Breast epithelium (tissue), 4 donors: ENCODE results near the gene KAT6B. TPM values are rescaled to one million over a fixed set of nuclear protein-coding genes. Genes with fewer than 3 reads are reported as not detected.

Experiments
- DNase-seq, 2 donors: peaks; one replicate each; pipeline ENCODE4 v3.0.0-alpha.2; 2019; ENCODE audit warnings: low spot score in 2 of 2
- H3K27ac ChIP-seq, 2 donors: fragments of 200-600 bp; sonication (generic) in 1 of 2; one replicate each; pipeline ENCODE4 v1.5.1; 2016 to 2019; ENCODE audit warnings: mild to moderate bottlenecking in 1 of 2
- H3K27me3 ChIP-seq, 2 donors: fragments of 200-600 bp; sonication (generic) in 1 of 2; one replicate each; pipeline versions ENCODE4 v1.5.1 to v1.6.0; 2017 to 2019; ENCODE audit warnings: control low read depth in 1 of 2, mild to moderate bottlenecking in 1 of 2
- H3K36me3 ChIP-seq: fragments of 200-600 bp; one replicate; pipeline ENCODE4 v1.5.1; 2019
- H3K4me1 ChIP-seq, 2 donors: fragments of 200-600 bp; sonication (generic); one replicate each; pipeline ENCODE4 v1.5.1; 2016 to 2019; ENCODE audit warnings: control low read depth in 1 of 2
- H3K4me3 ChIP-seq, 3 donors: fragments of 200-600 bp; sonication (generic); 1 replicate in 2 of 3; 2 replicates in 1 of 3; pipeline ENCODE4 v1.5.1; 2016 to 2019; ENCODE audit warnings: mild to moderate bottlenecking in 3 of 3, moderate library complexity in 2 of 3
- H3K9me3 ChIP-seq, 2 donors: fragments of 200-600 bp; sonication (generic) in 1 of 2; one replicate each; pipeline ENCODE4 v1.5.1; 2016 to 2019; ENCODE audit warnings: control low read depth in 1 of 2
- POLR2A ChIP-seq: fragments of 450-650 bp; IDR thresholded peaks from one replicate; pipeline ENCODE4 v1.6.1; 2016; ENCODE audit warnings: antibody characterized with exemption, mild to moderate bottlenecking, moderate library complexity
- POLR2AphosphoS5 ChIP-seq, 3 donors: sonication (generic); formaldehyde crosslinking; IDR thresholded peaks; one replicate each; pipeline ENCODE4 v1.6.1; 2017; ENCODE audit warnings: antibody characterized with exemption in 3 of 3
- intact Hi-C: fragments of 100-400 bp; cut with DNase I; formaldehyde crosslinking; loops from one replicate; pipeline ENCODE4 v1.15.1; 2023; ENCODE audit warnings: low total_unique reads
- total RNA-seq, 3 donors: library from RNA; depleted of rRNA; stranded (reverse); fragments of >200 nt; gene quantifications; one replicate each; pipeline ENCODE4 v1.1.0, GENCODE V29; 2016
- TF ChIP-seq, protein P1 (sequence below), 3 donors: fragments of 450-650 bp; IDR thresholded peaks; one replicate each; pipeline ENCODE4 v1.5.1; 2016 to 2017; ENCODE audit warnings: antibody characterized with exemption in 3 of 3, mild to moderate bottlenecking in 3 of 3, moderate library complexity in 3 of 3

Gene KAT6B
- total RNA-seq, 3 donors from 2014 or later = 46.2 to 90.3 (median 55.7) TPM

DNA sequence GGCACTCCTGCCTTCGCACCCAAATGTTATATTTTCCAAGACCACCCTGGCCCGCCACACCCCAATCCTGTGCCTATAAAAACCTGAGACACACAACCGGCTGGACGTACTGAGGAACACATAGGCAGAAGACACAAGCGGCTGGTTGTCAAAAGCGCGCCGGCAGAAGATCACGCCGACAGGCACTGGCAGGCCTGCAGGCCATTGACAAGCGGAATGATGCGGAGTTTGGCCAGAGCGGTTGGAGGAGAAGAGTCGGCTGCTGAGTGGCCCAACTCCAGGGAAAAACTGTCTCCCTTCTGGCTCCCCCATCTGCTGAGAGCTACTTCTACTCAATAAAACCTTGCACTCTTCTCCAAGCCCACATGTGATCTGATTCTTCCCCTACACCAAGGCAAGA is 245.4 kb downstream of the KAT6B start:
- TF ChIP-seq POLR2A (no peak), POLR2AphosphoS5 (IDR thresholded peaks at IDR 0.05) (no peak)
- TF ChIP-seq, protein P1, sequence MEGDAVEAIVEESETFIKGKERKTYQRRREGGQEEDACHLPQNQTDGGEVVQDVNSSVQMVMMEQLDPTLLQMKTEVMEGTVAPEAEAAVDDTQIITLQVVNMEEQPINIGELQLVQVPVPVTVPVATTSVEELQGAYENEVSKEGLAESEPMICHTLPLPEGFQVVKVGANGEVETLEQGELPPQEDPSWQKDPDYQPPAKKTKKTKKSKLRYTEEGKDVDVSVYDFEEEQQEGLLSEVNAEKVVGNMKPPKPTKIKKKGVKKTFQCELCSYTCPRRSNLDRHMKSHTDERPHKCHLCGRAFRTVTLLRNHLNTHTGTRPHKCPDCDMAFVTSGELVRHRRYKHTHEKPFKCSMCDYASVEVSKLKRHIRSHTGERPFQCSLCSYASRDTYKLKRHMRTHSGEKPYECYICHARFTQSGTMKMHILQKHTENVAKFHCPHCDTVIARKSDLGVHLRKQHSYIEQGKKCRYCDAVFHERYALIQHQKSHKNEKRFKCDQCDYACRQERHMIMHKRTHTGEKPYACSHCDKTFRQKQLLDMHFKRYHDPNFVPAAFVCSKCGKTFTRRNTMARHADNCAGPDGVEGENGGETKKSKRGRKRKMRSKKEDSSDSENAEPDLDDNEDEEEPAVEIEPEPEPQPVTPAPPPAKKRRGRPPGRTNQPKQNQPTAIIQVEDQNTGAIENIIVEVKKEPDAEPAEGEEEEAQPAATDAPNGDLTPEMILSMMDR (IDR thresholded peaks at IDR 0.05) = no peak
- Histone ChIP-seq H3K27ac (no peak overlapping the region), H3K4me3 (no peak overlapping the region), H3K9me3 (no peaks in the 10 kb centered on the region), H3K36me3 (no peaks in the 10 kb centered on the region), H3K4me1 (no peaks in the 10 kb centered on the region), H3K27me3 (no peaks in the 10 kb centered on the region)
- DNase-seq = no peak
- intact Hi-C loops = no loop called here

DNA sequence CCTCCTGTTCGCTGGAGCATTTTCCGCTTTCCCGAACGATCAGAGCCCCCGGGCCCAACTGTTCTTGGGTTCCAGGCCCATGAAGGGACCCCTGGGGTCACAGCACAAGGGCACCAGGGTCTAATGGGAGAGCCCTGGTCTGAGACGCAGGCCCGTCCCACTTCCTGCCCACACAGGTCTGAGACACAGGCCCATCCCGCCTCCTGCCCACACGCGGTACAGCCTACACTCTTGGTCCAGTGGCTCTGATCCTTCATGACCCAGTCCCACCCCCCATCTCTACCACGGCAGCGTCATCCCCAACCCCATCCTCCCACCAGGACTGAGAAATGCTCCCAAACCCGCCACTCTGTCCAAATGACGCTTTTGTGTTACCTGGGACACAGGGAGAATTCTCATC is 246.3 kb downstream of the KAT6B start:
- intact Hi-C loops = no loop called here
- Histone ChIP-seq H3K4me1 (no peaks in the 10 kb centered on the region), H3K36me3 (no peaks in the 10 kb centered on the region), H3K9me3 (no peaks in the 10 kb centered on the region), H3K27me3 (no peaks in the 10 kb centered on the region), H3K4me3 (no peak overlapping the region), H3K27ac (no peak overlapping the region)
- no peak for DNase-seq
- no peak for TF ChIP-seq POLR2A
- no peak for TF ChIP-seq POLR2AphosphoS5 (IDR thresholded peaks at IDR 0.05)
- TF ChIP-seq, protein P1 (IDR thresholded peaks at IDR 0.05) = no peak

DNA sequence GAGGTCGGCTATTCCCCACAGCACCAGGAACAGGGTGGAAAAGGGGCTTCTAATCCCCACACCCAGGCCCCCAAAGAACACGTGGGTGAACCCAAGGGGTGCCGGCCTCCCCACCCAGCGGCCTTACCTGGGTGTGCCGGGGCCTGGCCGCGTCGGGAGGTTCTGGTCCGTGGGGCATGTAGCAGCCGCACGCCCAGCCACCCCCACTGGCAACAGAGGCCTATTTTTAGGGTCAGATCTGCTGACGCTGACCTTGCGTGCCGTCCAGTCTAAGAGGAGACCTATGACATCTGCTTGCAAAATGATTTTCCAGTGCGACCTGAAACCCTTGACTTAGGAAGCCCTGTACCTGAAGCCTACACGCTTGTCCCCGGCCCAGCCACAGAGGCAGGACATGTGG is 247.0 kb downstream of the KAT6B start:
- no peak for DNase-seq

DNA sequence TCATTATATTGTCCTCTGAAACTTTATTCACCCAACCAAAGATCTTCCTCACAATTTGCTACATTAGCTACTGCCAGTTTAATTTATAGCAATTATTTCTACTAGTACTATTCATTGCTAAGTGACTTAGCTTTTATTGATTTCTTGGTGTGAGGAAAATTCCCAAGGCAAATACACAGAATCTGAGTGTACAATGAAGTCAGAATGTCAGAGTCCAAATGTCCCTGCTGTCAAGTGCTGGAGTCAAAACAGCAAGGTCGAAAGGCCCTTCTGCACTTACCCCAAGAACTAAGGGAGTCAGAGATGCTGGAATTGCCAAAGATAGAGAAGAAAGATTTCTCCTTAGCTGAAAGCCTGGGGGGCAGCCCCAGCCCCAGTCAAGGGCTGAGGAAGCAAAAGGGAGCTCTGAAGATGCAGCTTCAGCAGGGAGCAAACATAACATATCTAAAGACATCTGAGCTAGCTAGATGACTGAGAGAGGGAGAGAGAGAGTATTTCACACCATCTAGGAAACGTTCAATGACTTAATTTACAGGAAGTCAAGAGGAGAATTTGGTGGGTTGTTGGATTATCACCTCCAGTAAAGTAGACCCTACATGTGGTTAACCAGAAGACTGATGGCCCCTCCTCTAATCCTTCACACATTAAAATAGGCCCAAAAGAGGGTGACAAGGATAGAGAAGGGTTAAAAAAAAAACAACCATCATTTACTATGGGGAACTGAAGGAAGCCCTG is 248.5 kb downstream of the KAT6B start:
- intact Hi-C loops = no loop called here
- Histone ChIP-seq H3K4me1 (no peaks in the 10 kb centered on the region), H3K27ac (no peak overlapping the region), H3K9me3 (no peaks in the 10 kb centered on the region), H3K36me3 (no peaks in the 10 kb centered on the region), H3K4me3 (no peak overlapping the region), H3K27me3 (no peaks in the 10 kb centered on the region)
- no peak for DNase-seq
- TF ChIP-seq POLR2A = no peak
- TF ChIP-seq, protein P1 (IDR thresholded peaks at IDR 0.05) = no peak
- TF ChIP-seq POLR2AphosphoS5 (IDR thresholded peaks at IDR 0.05) = no peak

More for the DNA sequence above, 247.0 kb downstream of the KAT6B start:
- Histone ChIP-seq H3K27ac (no peak overlapping the region), H3K4me3 (no peak overlapping the region), H3K4me1 (no peaks in the 10 kb centered on the region), H3K27me3 (no peaks in the 10 kb centered on the region), H3K9me3 (no peaks in the 10 kb centered on the region), H3K36me3 (no peaks in the 10 kb centered on the region)
- TF ChIP-seq POLR2A = no peak
- no peak for TF ChIP-seq POLR2AphosphoS5 (IDR thresholded peaks at IDR 0.05)
- TF ChIP-seq, protein P1 (IDR thresholded peaks at IDR 0.05) = no peak
- intact Hi-C loops = no loop called here

DNA sequence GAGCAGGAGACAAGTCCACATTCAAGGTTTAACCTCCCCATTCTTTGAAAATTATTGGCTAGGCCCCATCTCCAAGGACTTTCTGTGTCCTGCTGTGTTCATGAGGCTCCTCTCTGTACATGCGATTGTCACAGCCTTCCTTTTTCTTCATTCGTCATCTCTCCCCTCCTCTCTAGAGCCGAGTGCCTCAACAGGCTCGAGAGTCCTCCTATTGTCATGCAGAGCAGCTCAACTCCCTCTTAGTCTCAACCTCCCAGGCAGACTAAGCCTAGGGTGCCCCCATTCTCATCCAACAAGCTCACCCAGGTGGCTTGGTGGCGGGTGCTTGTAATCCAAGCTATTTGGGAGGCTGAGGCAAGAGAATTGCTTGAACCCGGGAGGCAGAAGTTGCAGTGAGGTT is 249.9 kb downstream of the KAT6B start:
- DNase-seq = no peak
- H3K4me3 ChIP-seq = no peak overlapping the region
- intact Hi-C loops = no loop called here
- H3K27ac ChIP-seq = no peak overlapping the region
- no peaks in the 10 kb centered on the region for H3K4me1 ChIP-seq
- no peak for TF ChIP-seq POLR2AphosphoS5 (IDR thresholded peaks at IDR 0.05)
- no peak for TF ChIP-seq POLR2A
- TF ChIP-seq, protein P1 (IDR thresholded peaks at IDR 0.05) = no peak
- H3K9me3 ChIP-seq = no peaks in the 10 kb centered on the region
- H3K36me3 ChIP-seq = no peaks in the 10 kb centered on the region
- H3K27me3 ChIP-seq = no peaks in the 10 kb centered on the region
